ENCODE data around the gene KIF4B.

GRCh38 chr5:155015239-155015638 lies 1.7 kb downstream of the KIF4B start:
- TF ChIP-seq EZH2phosphoT487 (IDR thresholded peaks at IDR 0.05; ENCODE audit: borderline replicate concordance, low read length) (no peak), CTCF (IDR thresholded peaks at IDR 0.05; ENCODE audit: low read depth, low read length, poor library complexity, severe bottlenecking) (no peak)
